ENCODE data around the gene TENM4. TPM values are rescaled to one million over a fixed set of nuclear protein-coding genes. Genes with fewer than 3 reads are reported as not detected.

Gene TENM4
- total and polyA plus RNA-seq, 2 of the 8 experiments (the other 6 are each of a cell fraction or from before 2014, with no cell fraction given): 3.5 to 7.2 TPM

DNA sequence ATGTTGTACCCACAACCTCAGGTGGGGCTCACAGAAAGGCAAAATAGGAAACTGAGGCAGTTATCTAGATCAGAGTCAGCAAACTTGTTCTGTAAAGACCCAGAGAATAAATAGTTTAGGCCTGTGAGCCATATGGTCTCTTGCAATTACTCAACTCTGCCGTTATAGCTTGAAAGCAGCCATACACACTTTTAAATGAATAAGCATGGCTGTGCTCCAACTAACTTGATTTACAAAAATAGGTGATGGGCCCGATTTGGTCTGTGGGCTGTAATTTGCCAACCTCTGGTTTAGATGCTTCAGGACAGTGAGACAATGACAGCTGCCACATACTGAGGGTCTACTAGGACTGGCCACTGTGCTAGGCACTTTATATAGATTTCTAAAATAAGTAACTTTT lies 667.3 kb downstream of the TENM4 start:
- H3K9me3 ChIP-seq (ENCODE audit: insufficient read depth in 2 of 2, low read depth in 1 of 2, low read length in 1 of 2): no peaks in the 10 kb centered on the region
- H3K4ac ChIP-seq (replicated peaks; ENCODE audit: insufficient read length, low read depth, low read length): no peak overlapping the region
- H3K14ac ChIP-seq (ENCODE audit: insufficient read length): no peak overlapping the region
- no peak overlapping the region for H2BK15ac ChIP-seq (ENCODE audit: low read length)
- FAIRE-seq (no peak), DNase-seq (ENCODE audit: low read depth in 1 of 2, low spot score in 2 of 2) (no peak)
- no peak overlapping the region for H2BK5ac ChIP-seq (ENCODE audit: low read depth, low read length)
- H2BK120ac ChIP-seq (replicated peaks; ENCODE audit: low read depth, low read length): no peak overlapping the region
- no peak overlapping the region for H2BK12ac ChIP-seq (ENCODE audit: low read depth, low read length)
- H4K20me1 ChIP-seq (replicated peaks in 1 of 2; ENCODE audit: control insufficient read depth in 1 of 2, insufficient read depth in 2 of 2, low read length in 2 of 2): no peaks in the 10 kb centered on the region
- no peaks in the 10 kb centered on the region for H3K4me1 ChIP-seq (replicated peaks in 1 of 4; ENCODE audit: control insufficient read depth in 3 of 4, insufficient read depth in 4 of 4, low read length in 3 of 4)
- H3K56ac ChIP-seq (replicated peaks; ENCODE audit: insufficient read length, low read depth, low read length): no peak overlapping the region
- no peak overlapping the region for H3K4me3 ChIP-seq (ENCODE audit: extremely low read depth in 1 of 4, insufficient read depth in 2 of 4, low read depth in 3 of 4, low read length in 4 of 4)
- H4K8ac ChIP-seq (ENCODE audit: extremely low read depth, insufficient read depth, low read length): no peak overlapping the region
- no peak overlapping the region for H2AK5ac ChIP-seq (ENCODE audit: low read depth, low read length)
- no peaks in the 10 kb centered on the region for H3K79me1 ChIP-seq (ENCODE audit: low read depth, low read length)
- H4K91ac ChIP-seq (replicated peaks; ENCODE audit: insufficient read length, low read length): no peak overlapping the region
- no peak overlapping the region for H2BK20ac ChIP-seq (ENCODE audit: low read length)
- no peaks in the 10 kb centered on the region for H3K79me2 ChIP-seq (ENCODE audit: control insufficient read depth in 1 of 2, insufficient read depth in 2 of 2, low read length in 2 of 2)
- no peak overlapping the region for H3K4me2 ChIP-seq (ENCODE audit: insufficient read depth in 1 of 2, low read depth in 2 of 2, low read length in 2 of 2)
- 84% methylated on average over 2 of the region's 2 CpGs; no CpG with 5 or more reads in 1 of the 2 experiments for WGBS, 2 experiments (ENCODE audit: extremely low coverage in 1 of 2, insufficient coverage in 1 of 2, insufficient read length in 1 of 2, insufficient replicate concordance in 2 of 2, low coverage in 1 of 2, low lambda C conversion rate in 2 of 2, missing lambda C conversion rate in 1 of 2)
- H3K27me3 ChIP-seq (replicated peaks in 1 of 4; ENCODE audit: control insufficient read depth in 3 of 4, extremely low read depth in 1 of 4, insufficient read depth in 3 of 4, low read length in 3 of 4): no peaks in the 10 kb centered on the region
- no peaks in the 10 kb centered on the region for H3K36me3 ChIP-seq (ENCODE audit: control insufficient read depth in 2 of 4, insufficient read depth in 4 of 4, low read length in 3 of 4)
- H3K9ac ChIP-seq (replicated peaks in 1 of 4; ENCODE audit: extremely low read depth in 1 of 4, low read depth in 3 of 4, low read length in 3 of 4): no peak overlapping the region
- H3K27ac ChIP-seq (ENCODE audit: low read depth, low read length): no peak overlapping the region
- no peak overlapping the region for H3K23ac ChIP-seq (ENCODE audit: insufficient read length)
- no peak overlapping the region for H2AFZ ChIP-seq (ENCODE audit: low read length)
- H4K5ac ChIP-seq (ENCODE audit: insufficient read length, low read depth, low read length): no peak overlapping the region
- H3K18ac ChIP-seq (ENCODE audit: extremely low read depth, low read length): no peak overlapping the region
- H3K23me2 ChIP-seq (ENCODE audit: low read depth, low read length): no peaks in the 10 kb centered on the region
- CTCF ChIA-PET (ENCODE audit: partially characterized antibody): interaction anchor here (1.0 to 1.9 kb wide), 6 partner anchors 24 to 128 kb away, joined by 4 to 5 read pairs (median 4); no protein-coding TSS in a partner anchor
- POLR2A ChIA-PET (ENCODE audit: partially characterized antibody): no interaction called here
- no peak for TF ChIP-seq EZH2 (IDR thresholded peaks at IDR 0.05; ENCODE audit: low read depth, low read length, severe bottlenecking)
- no peak for TF ChIP-seq CHD1 (IDR thresholded peaks at IDR 0.05; ENCODE audit: low read depth, low read length)
- TF ChIP-seq, protein P1, sequence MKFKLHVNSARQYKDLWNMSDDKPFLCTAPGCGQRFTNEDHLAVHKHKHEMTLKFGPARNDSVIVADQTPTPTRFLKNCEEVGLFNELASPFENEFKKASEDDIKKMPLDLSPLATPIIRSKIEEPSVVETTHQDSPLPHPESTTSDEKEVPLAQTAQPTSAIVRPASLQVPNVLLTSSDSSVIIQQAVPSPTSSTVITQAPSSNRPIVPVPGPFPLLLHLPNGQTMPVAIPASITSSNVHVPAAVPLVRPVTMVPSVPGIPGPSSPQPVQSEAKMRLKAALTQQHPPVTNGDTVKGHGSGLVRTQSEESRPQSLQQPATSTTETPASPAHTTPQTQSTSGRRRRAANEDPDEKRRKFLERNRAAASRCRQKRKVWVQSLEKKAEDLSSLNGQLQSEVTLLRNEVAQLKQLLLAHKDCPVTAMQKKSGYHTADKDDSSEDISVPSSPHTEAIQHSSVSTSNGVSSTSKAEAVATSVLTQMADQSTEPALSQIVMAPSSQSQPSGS (IDR thresholded peaks at IDR 0.05; ENCODE audit: low read length): no peak
- TF ChIP-seq SUZ12 (IDR thresholded peaks at IDR 0.05; ENCODE audit: low read length): no peak
- no peak for TF ChIP-seq SAP30 (IDR thresholded peaks at IDR 0.05; ENCODE audit: insufficient read depth, insufficient replicate concordance, low read length)
- TF ChIP-seq ZNF274 (IDR thresholded peaks at IDR 0.05; ENCODE audit: borderline replicate concordance, extremely low read depth, low read length): no peak
- TF ChIP-seq CBX5 (IDR thresholded peaks at IDR 0.05; ENCODE audit: low read depth, low read length): no peak
- TF ChIP-seq, protein P2, sequence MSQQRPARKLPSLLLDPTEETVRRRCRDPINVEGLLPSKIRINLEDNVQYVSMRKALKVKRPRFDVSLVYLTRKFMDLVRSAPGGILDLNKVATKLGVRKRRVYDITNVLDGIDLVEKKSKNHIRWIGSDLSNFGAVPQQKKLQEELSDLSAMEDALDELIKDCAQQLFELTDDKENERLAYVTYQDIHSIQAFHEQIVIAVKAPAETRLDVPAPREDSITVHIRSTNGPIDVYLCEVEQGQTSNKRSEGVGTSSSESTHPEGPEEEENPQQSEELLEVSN (IDR thresholded peaks at IDR 0.05): no peak
- TF ChIP-seq CBX8 (IDR thresholded peaks at IDR 0.05; ENCODE audit: borderline replicate concordance, low read depth, low read length): no peak
- TF ChIP-seq BCL11A (IDR thresholded peaks at IDR 0.05; ENCODE audit: low read depth in 2 of 2, low read length in 2 of 2): no peak
- no peak for TF ChIP-seq POU5F1 (IDR thresholded peaks at IDR 0.05; ENCODE audit: low read depth, low read length)
- TF ChIP-seq TEAD4 (IDR thresholded peaks at IDR 0.05; ENCODE audit: low read depth, low read length): no peak
